Body of pancreas (tissue), 4 donors: Measurements from ENCODE around the gene MRTFA. TPM values are rescaled to one million over a fixed set of nuclear protein-coding genes. Genes with fewer than 3 reads are reported as not detected.
A peak's percentile ranks its signal among the peaks of the same experiment; 100 is the strongest.
"Not testable (repeated sequence)": the region's sequence is repeated elsewhere in the genome, so short reads cannot be mapped to it uniquely, and the experiment has no call there.

Experiments used
- ATAC-seq: fragments of 150-250 bp; one replicate; pipeline ENCODE4 v1.9.1; 2016
- DNase-seq, 4 donors: peaks; one replicate each; pipeline ENCODE4 v3.0.0-alpha.2; 2019
- H3K27ac ChIP-seq, 4 donors: fragments of 200-600 bp; sonication (generic); 1 replicate in 3 of 4; 2 replicates in 1 of 4; pipeline versions ENCODE4 v1.5.1 to v1.6.1; 2016 to 2019; ENCODE audit warnings: mild to moderate bottlenecking in 1 of 4, mixed read lengths in 1 of 4, moderate library complexity in 1 of 4
- H3K27me3 ChIP-seq, 2 donors: fragments of 200-600 bp; sonication (generic); one replicate each; pipeline ENCODE4 v1.6.0; 2016; ENCODE audit warnings: mild to moderate bottlenecking in 1 of 2
- H3K36me3 ChIP-seq, 2 donors: fragments of 200-600 bp; sonication (generic); replicated peaks in 1 of 2; 2 replicates each; pipeline ENCODE4 v1.5.1; 2016; ENCODE audit warnings: low read depth in 2 of 2; ENCODE audit not compliant: insufficient read depth in 1 of 2
- H3K4me1 ChIP-seq: fragments of 200-600 bp; sonication (generic); one replicate; pipeline ENCODE4 v1.6.0; 2016
- H3K4me3 ChIP-seq, 2 donors: fragments of 200-600 bp; sonication (generic); 1 replicate in 1 of 2; 2 replicates in 1 of 2; pipeline ENCODE4 v1.5.1; 2016 to 2019
- H3K9me3 ChIP-seq, 3 donors: fragments of 200-600 bp; sonication (generic); 1 replicate in 2 of 3; 2 replicates in 1 of 3; pipeline ENCODE4 v1.5.1; 2016
- POLR2A ChIP-seq, 3 donors: fragments of 450-650 bp; IDR thresholded peaks; one replicate each; pipeline ENCODE4 v1.6.1; 2016; ENCODE audit warnings: antibody characterized with exemption in 3 of 3, mild to moderate bottlenecking in 2 of 3
- WGBS, 2 donors: methylation state at CpG; one replicate each; pipeline ENCODE4 v1.1.5; 2017; 5-methylcytosine and 5-hydroxymethylcytosine counted together
- intact Hi-C: fragments of 100-400 bp; cut with DNase I; formaldehyde crosslinking; loops from one replicate; pipeline ENCODE4 v1.15.1; 2023
- total RNA-seq, 2 donors: library from RNA; depleted of rRNA; stranded (reverse); fragments of >200 nt; gene quantifications; one replicate each; pipeline ENCODE4 v1.1.0, GENCODE V29; 2016
- TF ChIP-seq, protein P1 (sequence below), 7 experiments: fragments of 450-650 bp in 4 of 7; fragments of 200-600 bp in 3 of 7; sonication (generic) in 3 of 7; IDR thresholded peaks; one replicate each; pipeline ENCODE4 v1.5.1; 2016 to 2019; ENCODE audit warnings: antibody characterized with exemption in 7 of 7

The MRTFA gene
- total RNA-seq, 2 donors from 2014 or later = 47.0 to 71.5 TPM

DNA sequence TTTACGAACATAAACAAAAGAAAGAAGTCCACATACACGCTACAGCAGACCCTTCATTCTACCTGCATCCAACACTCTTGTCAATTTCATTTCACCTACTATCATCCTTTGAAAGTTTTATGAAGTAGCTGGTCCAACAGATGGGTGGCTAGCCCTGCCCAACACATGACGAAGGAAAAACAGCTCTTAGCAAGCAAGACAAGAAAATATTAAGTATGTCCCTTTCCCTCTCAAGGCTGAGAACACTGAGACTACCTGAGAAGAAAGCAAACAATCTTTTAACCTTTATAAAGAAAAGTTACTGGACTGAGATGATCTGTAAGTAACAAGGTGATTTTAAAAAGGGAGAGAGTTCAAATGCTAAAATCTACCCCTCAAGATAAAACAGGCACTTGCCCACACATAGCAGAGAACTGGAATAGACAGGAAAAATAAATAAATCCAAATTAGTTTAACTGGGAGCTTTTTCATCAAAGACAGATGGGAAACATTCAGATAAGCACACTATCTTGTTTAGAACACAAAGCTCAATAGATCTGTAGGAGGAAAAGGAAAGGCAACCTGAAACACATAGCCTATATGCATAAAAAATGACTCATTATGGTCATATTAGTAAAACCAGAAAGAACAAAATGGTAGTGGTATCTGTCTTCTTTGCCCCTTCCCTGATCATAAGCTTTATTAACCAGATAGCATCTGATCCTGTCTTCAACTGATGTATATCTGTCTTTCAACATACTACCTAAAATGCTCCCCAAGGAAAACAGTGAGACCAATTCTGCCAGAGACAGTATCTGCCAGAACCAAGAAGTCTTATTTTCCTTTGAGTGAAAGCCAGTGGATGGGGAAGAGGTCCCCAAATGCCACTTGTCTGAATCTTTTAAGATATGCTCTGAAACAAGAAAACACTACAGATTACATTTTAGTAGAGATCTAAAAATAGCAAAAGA is 104.3 kb downstream of the MRTFA start:
- no peak for ATAC-seq
- peak overlapping the region in 1 of 4 donors; percentile 8 for H3K27ac ChIP-seq
- H3K4me3 ChIP-seq = no peak overlapping the region
- intact Hi-C loops = no loop called here
- H3K9me3 ChIP-seq = no peaks in the 10 kb centered on the region
- TF ChIP-seq, protein P1, sequence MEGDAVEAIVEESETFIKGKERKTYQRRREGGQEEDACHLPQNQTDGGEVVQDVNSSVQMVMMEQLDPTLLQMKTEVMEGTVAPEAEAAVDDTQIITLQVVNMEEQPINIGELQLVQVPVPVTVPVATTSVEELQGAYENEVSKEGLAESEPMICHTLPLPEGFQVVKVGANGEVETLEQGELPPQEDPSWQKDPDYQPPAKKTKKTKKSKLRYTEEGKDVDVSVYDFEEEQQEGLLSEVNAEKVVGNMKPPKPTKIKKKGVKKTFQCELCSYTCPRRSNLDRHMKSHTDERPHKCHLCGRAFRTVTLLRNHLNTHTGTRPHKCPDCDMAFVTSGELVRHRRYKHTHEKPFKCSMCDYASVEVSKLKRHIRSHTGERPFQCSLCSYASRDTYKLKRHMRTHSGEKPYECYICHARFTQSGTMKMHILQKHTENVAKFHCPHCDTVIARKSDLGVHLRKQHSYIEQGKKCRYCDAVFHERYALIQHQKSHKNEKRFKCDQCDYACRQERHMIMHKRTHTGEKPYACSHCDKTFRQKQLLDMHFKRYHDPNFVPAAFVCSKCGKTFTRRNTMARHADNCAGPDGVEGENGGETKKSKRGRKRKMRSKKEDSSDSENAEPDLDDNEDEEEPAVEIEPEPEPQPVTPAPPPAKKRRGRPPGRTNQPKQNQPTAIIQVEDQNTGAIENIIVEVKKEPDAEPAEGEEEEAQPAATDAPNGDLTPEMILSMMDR (IDR thresholded peaks at IDR 0.05) = no peak
- no peak for TF ChIP-seq POLR2A (IDR thresholded peaks at IDR 0.05)
- WGBS, 2 donors = 58 to 63% methylated on average over 3 of the region's 3 CpGs
- H3K36me3 ChIP-seq = no peaks in the 10 kb centered on the region
- DNase-seq = no peak
- H3K4me1 ChIP-seq = peaks cover 37% of the 10 kb centered on the region
- H3K27me3 ChIP-seq = no peaks in the 10 kb centered on the region

DNA sequence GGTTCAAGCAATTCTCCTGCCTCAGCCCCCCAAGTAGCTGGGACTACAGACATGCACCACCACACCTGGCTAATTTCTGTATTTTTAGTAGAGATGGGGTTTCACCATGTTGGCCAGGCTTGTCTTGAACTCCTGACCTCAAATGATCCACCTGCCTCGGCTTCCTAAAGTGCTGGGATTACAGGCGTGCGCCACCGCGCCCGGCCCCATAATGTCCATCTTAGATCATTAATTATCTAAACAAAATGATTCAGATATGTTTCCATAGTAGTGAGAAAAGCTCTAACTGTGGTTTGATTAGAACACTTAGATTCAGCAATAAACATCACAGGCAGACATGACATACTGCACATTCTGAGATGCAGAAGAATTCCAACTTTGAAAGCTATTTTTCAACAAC is 106.1 kb downstream of the MRTFA start:
- H3K36me3 ChIP-seq, H3K27me3 ChIP-seq, DNase-seq, intact Hi-C loops, H3K27ac ChIP-seq, ATAC-seq, H3K9me3 ChIP-seq, H3K4me3 ChIP-seq: not testable (repeated sequence)
- H3K4me1 ChIP-seq = peaks cover 37% of the 10 kb centered on the region
- WGBS, 2 donors = 96 to 98% methylated on average over 6 of the region's 6 CpGs

DNA sequence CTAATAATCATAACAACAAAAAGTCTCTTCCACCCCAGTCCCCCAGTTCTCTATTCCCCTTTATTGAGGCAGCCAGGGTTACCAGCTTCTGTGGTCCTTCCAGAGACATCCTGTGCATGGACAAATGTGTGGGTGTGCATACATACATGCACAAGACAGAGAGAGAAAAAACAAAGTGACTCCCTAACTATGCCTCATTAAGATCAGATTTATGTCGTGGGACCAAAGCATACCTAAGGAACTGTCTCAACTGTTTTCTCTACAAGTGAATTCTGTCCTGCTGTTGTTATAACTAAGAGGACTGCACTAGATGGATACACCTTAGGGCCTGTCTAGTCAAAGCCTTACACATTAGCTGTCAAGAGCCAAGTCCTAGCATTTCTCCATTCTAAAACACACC is 106.7 kb downstream of the MRTFA start:
- Histone ChIP-seq H3K27me3 (no peaks in the 10 kb centered on the region), H3K9me3 (no peaks in the 10 kb centered on the region), H3K36me3 (no peaks in the 10 kb centered on the region), H3K27ac (no peak overlapping the region), H3K4me1 (peaks cover 38% of the 10 kb centered on the region), H3K4me3 (no peak overlapping the region)
- ATAC-seq (no peak), DNase-seq (no peak)
- intact Hi-C loops = no loop called here
- TF ChIP-seq, protein P1 (IDR thresholded peaks at IDR 0.05) = no peak
- WGBS, 2 donors = 79 to 92% methylated on average over 1 of the region's 1 CpG

DNA sequence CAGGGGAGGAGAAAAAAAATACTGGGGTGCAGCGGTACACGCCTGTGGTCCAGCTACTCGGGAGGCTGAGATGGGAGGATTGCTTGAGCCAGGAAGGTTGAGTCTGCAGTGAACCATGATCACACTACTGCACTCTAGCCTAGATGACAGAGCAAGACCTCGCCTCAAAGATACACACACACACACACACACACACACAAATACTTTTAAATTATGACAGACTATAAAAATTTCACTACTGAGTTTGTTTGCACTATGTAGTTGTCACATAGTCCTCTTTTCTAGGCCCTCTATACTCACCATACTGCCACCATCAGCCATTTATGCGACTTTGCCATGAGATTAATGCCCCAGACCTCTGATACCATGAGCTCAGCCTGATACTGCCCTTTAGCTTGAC is 109.6 kb downstream of the MRTFA start:
- H3K27ac ChIP-seq = no peak overlapping the region
- no peak for ATAC-seq
- H3K27me3 ChIP-seq = no peaks in the 10 kb centered on the region
- no peaks in the 10 kb centered on the region for H3K36me3 ChIP-seq
- intact Hi-C loops = no loop called here
- TF ChIP-seq, protein P1 (IDR thresholded peaks at IDR 0.05) = no peak
- no peak for TF ChIP-seq POLR2A (IDR thresholded peaks at IDR 0.05)
- no peak overlapping the region for H3K4me3 ChIP-seq
- no peaks in the 10 kb centered on the region for H3K9me3 ChIP-seq
- 93 to 97% methylated on average over 5 of the region's 5 CpGs for WGBS, 2 donors
- no peak for DNase-seq
- H3K4me1 ChIP-seq = peaks cover 22% of the 10 kb centered on the region

DNA sequence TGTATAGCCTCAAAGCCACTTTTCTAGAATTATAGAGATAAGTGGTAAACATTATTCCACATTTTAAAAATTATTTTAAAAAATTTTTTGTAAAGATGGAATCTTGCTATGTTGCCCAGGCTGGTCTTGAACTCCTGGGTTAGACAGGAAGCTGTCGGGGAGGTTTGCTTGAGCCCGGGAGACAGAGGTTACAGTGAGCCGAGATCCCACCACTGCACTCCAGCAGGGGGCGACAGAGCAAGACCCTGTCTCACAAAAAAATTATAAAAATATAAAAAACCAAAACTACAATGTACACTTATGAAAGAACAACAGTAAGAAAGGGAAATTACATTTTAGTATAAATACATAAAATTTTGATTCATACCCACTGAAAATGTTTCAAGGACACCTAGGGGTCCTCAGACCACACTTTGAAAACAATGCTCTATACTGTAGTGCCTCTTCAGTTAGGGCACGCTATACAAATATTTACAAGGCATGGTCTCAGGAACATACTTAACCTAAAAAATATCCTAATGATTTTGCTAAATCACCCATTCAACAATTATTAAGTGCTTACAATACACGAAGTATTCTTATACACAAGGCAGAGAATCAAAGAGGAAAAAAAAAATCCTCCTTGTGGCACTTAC is 111.2 kb downstream of the MRTFA start:
- intact Hi-C loops = no loop called here
- ATAC-seq = peak; percentile 57
- Histone ChIP-seq H3K9me3 (no peaks in the 10 kb centered on the region), H3K27ac (no peak overlapping the region), H3K4me3 (no peak overlapping the region), H3K36me3 (no peaks in the 10 kb centered on the region), H3K27me3 (no peaks in the 10 kb centered on the region), H3K4me1 (peaks cover 16% of the 10 kb centered on the region)
- peak; percentile 43 to 69 (median 56) for DNase-seq
- TF ChIP-seq, protein P1 (IDR thresholded peaks at IDR 0.05) = peak; percentile 23 to 77 (median 55)
- no peak for TF ChIP-seq POLR2A (IDR thresholded peaks at IDR 0.05)
- WGBS, 2 donors = 41 to 43% methylated on average over 6 of the region's 6 CpGs
